Neural progenitor cell (in vitro differentiated cells): ENCODE measurements around the gene DNAJA2. TPM values are rescaled to one million over a fixed set of nuclear protein-coding genes. Genes with fewer than 3 reads are reported as not detected.

Source experiments
- DNase-seq: peaks from one replicate; pipeline ENCODE4 v3.0.0-alpha.2; 2016; ENCODE audit warnings: low spot score
- H2AFZ ChIP-seq: fragments of 200-600 bp; sonication (generic); replicated peaks from 2 replicates; pipeline ENCODE4 v1.6.1; 2016; ENCODE audit warnings: antibody characterized with exemption
- H3F3A ChIP-seq: fragments of 200-600 bp; sonication (generic); 2 replicates; pipeline ENCODE4 v1.6.1; 2016; ENCODE audit warnings: antibody characterized with exemption, low read depth
- H3K27ac ChIP-seq: fragments of 200-600 bp; sonication (generic); 2 replicates; pipeline ENCODE4 v1.5.1; 2016; ENCODE audit warnings: mild to moderate bottlenecking
- H3K27me3 ChIP-seq: fragments of 200-600 bp; sonication (generic); 2 replicates; pipeline ENCODE4 v1.6.1; 2016; ENCODE audit warnings: mild to moderate bottlenecking, moderate library complexity
- H3K36me3 ChIP-seq: fragments of 200-600 bp; sonication (generic); 2 replicates; pipeline ENCODE4 v1.5.1; 2016
- H3K4me1 ChIP-seq: fragments of 200-600 bp; sonication (generic); 2 replicates; pipeline ENCODE4 v1.6.1; 2016; ENCODE audit warnings: mixed run types
- H3K4me2 ChIP-seq: fragments of 200-600 bp; sonication (generic); 2 replicates; pipeline ENCODE4 v1.6.1; 2016
- H3K4me3 ChIP-seq: fragments of 200-600 bp; sonication (generic); 2 replicates; pipeline ENCODE4 v1.5.1; 2016
- H3K79me2 ChIP-seq: fragments of 200-600 bp; sonication (generic); 2 replicates; pipeline ENCODE4 v1.6.1; 2016; ENCODE audit warnings: low read depth
- H3K9ac ChIP-seq: fragments of 200-600 bp; sonication (generic); 2 replicates; pipeline ENCODE4 v1.6.1; 2016
- H3K9me3 ChIP-seq: fragments of 200-600 bp; sonication (generic); 2 replicates; pipeline ENCODE4 v1.5.1; 2016; ENCODE audit warnings: low read depth
- H4K20me1 ChIP-seq: fragments of 200-600 bp; sonication (generic); 2 replicates; pipeline ENCODE4 v1.6.1; 2016; ENCODE audit warnings: low read depth
- H3K27ac Mint-ChIP-seq: 3 replicates; pipeline ENCODE4 v1.8.0; 2021; ENCODE audit warnings: mixed read lengths
- H3K27me3 Mint-ChIP-seq: 2 replicates; pipeline ENCODE4 v1.8.0; 2022; ENCODE audit warnings: low read depth, mild to moderate bottlenecking, inconsistent platforms, moderate library complexity, mixed read lengths; ENCODE audit not compliant: insufficient read depth
- H3K36me3 Mint-ChIP-seq: 3 replicates; pipeline ENCODE4 v1.8.0; 2021; ENCODE audit warnings: mixed read lengths
- H3K4me1 Mint-ChIP-seq: 3 replicates; pipeline ENCODE4 v1.8.0; 2021; ENCODE audit warnings: mixed read lengths
- H3K4me3 Mint-ChIP-seq: 3 replicates; pipeline ENCODE4 v1.8.0; 2021; ENCODE audit warnings: mild to moderate bottlenecking, moderate library complexity, mixed read lengths
- H3K9me3 Mint-ChIP-seq: 3 replicates; pipeline ENCODE4 v1.8.0; 2020; ENCODE audit warnings: mixed read lengths
- EZH2 ChIP-seq: fragments of 200-600 bp; sonication (generic); IDR thresholded peaks from 2 replicates; pipeline ENCODE4 v1.6.1; 2017; ENCODE audit warnings: antibody characterized with exemption, mild to moderate bottlenecking, moderate library complexity
- EZH2phosphoT487 ChIP-seq: fragments of 200-600 bp; sonication (generic); IDR thresholded peaks from 2 replicates; pipeline ENCODE4 v1.6.1; 2017; ENCODE audit warnings: antibody characterized with exemption
- total RNA-seq: library from RNA; depleted of rRNA; stranded (reverse); fragments of >200 nt; gene quantifications from 2 replicates; pipeline ENCODE4 v1.2.3, GENCODE V29; 2015; ENCODE audit warnings: low replicate concordance
- TF ChIP-seq, protein P1 (sequence below): fragments of 200-600 bp; sonication (generic); IDR thresholded peaks from 2 replicates; pipeline ENCODE4 v1.5.1; 2017; ENCODE audit warnings: antibody characterized with exemption, mild to moderate bottlenecking

DNAJA2 gene
- total RNA-seq, 1 donor from 2014 or later = 113 TPM

DNA sequence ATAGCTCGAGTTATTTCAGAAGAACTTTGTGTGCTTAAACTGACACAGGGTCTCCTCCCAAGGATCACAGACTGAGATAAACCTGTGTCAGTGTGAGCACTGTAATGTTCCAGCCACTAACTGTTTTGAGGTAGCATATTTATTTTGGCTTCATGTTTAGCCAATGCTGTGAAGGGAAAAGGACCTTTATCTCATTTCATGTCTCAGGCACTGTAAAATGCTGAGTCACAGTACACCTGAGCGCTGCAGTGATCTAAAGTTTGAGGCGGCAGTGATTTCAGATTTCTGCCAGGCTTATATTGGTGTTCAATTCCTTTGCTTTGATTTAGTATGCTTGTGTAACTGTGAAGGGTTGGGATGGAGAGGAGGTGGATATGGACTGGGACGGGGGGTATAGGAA is 3.1 kb upstream of the DNAJA2 start:
- no peak for TF ChIP-seq EZH2phosphoT487
- TF ChIP-seq EZH2 = no peak
- TF ChIP-seq, protein P1, sequence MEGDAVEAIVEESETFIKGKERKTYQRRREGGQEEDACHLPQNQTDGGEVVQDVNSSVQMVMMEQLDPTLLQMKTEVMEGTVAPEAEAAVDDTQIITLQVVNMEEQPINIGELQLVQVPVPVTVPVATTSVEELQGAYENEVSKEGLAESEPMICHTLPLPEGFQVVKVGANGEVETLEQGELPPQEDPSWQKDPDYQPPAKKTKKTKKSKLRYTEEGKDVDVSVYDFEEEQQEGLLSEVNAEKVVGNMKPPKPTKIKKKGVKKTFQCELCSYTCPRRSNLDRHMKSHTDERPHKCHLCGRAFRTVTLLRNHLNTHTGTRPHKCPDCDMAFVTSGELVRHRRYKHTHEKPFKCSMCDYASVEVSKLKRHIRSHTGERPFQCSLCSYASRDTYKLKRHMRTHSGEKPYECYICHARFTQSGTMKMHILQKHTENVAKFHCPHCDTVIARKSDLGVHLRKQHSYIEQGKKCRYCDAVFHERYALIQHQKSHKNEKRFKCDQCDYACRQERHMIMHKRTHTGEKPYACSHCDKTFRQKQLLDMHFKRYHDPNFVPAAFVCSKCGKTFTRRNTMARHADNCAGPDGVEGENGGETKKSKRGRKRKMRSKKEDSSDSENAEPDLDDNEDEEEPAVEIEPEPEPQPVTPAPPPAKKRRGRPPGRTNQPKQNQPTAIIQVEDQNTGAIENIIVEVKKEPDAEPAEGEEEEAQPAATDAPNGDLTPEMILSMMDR = no peak
- Histone ChIP-seq H3K4me3 (no peak overlapping the region), H3K27me3 (no peaks in the 10 kb centered on the region), H3F3A (peaks cover 12% of the 10 kb centered on the region), H3K36me3 (peaks cover 4% of the 10 kb centered on the region), H3K4me2 (no peak overlapping the region), H3K27ac (no peak overlapping the region), H3K4me1 (peaks cover 15% of the 10 kb centered on the region), H3K79me2 (peaks cover 22% of the 10 kb centered on the region), H3K9ac (no peak overlapping the region), H3K9me3 (no peaks in the 10 kb centered on the region), H2AFZ (no peak overlapping the region), H4K20me1 (peaks cover 9% of the 10 kb centered on the region)
- Mint-ChIP-seq H3K9me3 (no peaks in the 10 kb centered on the region), H3K4me1 (peaks cover 20% of the 10 kb centered on the region), H3K27ac (no peak overlapping the region), H3K36me3 (no peaks in the 10 kb centered on the region), H3K27me3 (no peaks in the 10 kb centered on the region), H3K4me3 (no peak overlapping the region)
- DNase-seq = no peak

DNA sequence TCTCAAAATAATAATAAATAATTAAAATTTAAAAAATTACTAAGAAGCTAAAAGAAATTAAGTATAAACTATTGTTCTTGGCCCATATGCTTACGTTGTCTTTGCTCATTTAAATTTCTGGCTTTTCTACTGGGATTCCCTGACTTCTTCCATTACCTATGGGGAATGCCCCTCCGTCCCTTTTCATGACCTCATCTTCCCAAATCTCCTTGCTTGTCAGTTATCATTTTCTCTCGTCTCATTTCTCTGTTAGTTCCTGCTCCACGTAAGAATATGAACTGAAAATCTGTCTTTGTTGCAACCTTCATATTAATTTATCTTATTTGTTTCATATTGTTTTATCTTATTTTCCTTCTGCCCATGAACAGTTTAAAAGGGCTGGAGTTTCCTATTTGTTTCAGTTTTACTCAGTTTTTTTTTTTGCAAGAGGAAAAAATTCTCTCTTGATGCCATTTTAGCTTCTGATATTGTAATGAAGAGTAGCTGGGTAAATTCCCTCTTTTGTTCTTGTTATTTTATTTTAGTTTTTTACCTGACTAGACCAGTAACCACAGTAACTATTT is 2.5 kb upstream of the DNAJA2 start:
- TF ChIP-seq EZH2 (no peak), EZH2phosphoT487 (no peak)
- TF ChIP-seq, protein P1 = no peak

DNA sequence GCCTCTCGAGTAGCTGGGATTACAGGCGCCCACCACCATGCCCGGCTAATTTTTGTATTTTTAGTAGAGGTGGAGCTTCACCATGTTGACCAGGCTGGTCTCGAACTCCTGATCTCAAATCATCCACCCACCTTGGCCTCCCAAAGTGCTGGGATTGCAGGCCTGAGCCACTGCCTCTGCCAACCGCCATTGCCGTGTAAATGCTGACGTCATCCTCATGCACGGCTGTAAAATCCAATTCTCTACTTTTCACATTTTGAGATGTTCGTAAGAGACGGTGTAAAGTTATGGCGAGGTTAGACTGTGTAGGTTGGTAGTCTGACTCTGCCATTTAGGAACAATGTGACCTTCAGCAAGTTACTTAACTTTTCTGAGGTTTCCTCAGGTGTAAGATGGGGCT is 1.7 kb upstream of the DNAJA2 start:
- Histone ChIP-seq H2AFZ (no peak overlapping the region), H3K27ac (no peak overlapping the region), H3K9ac (no peak overlapping the region), H3K79me2 (peaks cover 36% of the 10 kb centered on the region), H3K9me3 (no peaks in the 10 kb centered on the region), H3K4me1 (peaks cover 15% of the 10 kb centered on the region), H3F3A (peaks cover 12% of the 10 kb centered on the region), H3K27me3 (no peaks in the 10 kb centered on the region), H3K36me3 (peaks cover 4% of the 10 kb centered on the region), H4K20me1 (peaks cover 20% of the 10 kb centered on the region), H3K4me3 (no peak overlapping the region), H3K4me2 (no peak overlapping the region)
- peaks cover 5% of the 10 kb centered on the region for H3K36me3 Mint-ChIP-seq
- peaks cover 26% of the 10 kb centered on the region for H3K4me1 Mint-ChIP-seq
- H3K4me3 Mint-ChIP-seq = peak overlapping the region; percentile 68
- no peak overlapping the region for H3K27ac Mint-ChIP-seq
- no peak for DNase-seq
- H3K27me3 Mint-ChIP-seq = peaks cover under 1% of the 10 kb centered on the region
- H3K9me3 Mint-ChIP-seq = no peaks in the 10 kb centered on the region
- TF ChIP-seq, protein P1 = no peak
- TF ChIP-seq EZH2 (no peak), EZH2phosphoT487 (no peak)

More for the DNA sequence above, 2.5 kb upstream of the DNAJA2 start:
- Histone ChIP-seq H3K4me2 (no peak overlapping the region), H2AFZ (no peak overlapping the region), H3K4me1 (peaks cover 15% of the 10 kb centered on the region), H3K27me3 (no peaks in the 10 kb centered on the region), H3K36me3 (peaks cover 4% of the 10 kb centered on the region), H3K4me3 (no peak overlapping the region), H3F3A (peaks cover 12% of the 10 kb centered on the region), H3K9ac (no peak overlapping the region), H3K27ac (no peak overlapping the region), H4K20me1 (peaks cover 13% of the 10 kb centered on the region), H3K79me2 (peaks cover 27% of the 10 kb centered on the region), H3K9me3 (no peaks in the 10 kb centered on the region)
- H3K9me3 Mint-ChIP-seq = no peaks in the 10 kb centered on the region
- peaks cover 3% of the 10 kb centered on the region for H3K36me3 Mint-ChIP-seq
- no peak overlapping the region for H3K27ac Mint-ChIP-seq
- H3K4me3 Mint-ChIP-seq = no peak overlapping the region
- DNase-seq = no peak
- H3K4me1 Mint-ChIP-seq = peaks cover 23% of the 10 kb centered on the region
- no peaks in the 10 kb centered on the region for H3K27me3 Mint-ChIP-seq
